Body of pancreas (tissue), 4 donors: ENCODE measurements around the gene RBBP9. TPM values are rescaled to one million over a fixed set of nuclear protein-coding genes. Genes with fewer than 3 reads are reported as not detected.

Source experiments
- ATAC-seq: fragments of 150-250 bp; one replicate; pipeline ENCODE4 v1.9.1; 2016
- DNase-seq, 4 donors: peaks; one replicate each; pipeline ENCODE4 v3.0.0-alpha.2; 2019
- H3K27ac ChIP-seq, 4 donors: fragments of 200-600 bp; sonication (generic); 1 replicate in 3 of 4; 2 replicates in 1 of 4; pipeline versions ENCODE4 v1.5.1 to v1.6.1; 2016 to 2019; ENCODE audit warnings: mild to moderate bottlenecking in 1 of 4, mixed read lengths in 1 of 4, moderate library complexity in 1 of 4
- H3K27me3 ChIP-seq, 2 donors: fragments of 200-600 bp; sonication (generic); one replicate each; pipeline ENCODE4 v1.6.0; 2016; ENCODE audit warnings: mild to moderate bottlenecking in 1 of 2
- H3K36me3 ChIP-seq, 2 donors: fragments of 200-600 bp; sonication (generic); replicated peaks in 1 of 2; 2 replicates each; pipeline ENCODE4 v1.5.1; 2016; ENCODE audit warnings: low read depth in 2 of 2; ENCODE audit not compliant: insufficient read depth in 1 of 2
- H3K4me1 ChIP-seq: fragments of 200-600 bp; sonication (generic); one replicate; pipeline ENCODE4 v1.6.0; 2016
- H3K4me3 ChIP-seq, 2 donors: fragments of 200-600 bp; sonication (generic); 1 replicate in 1 of 2; 2 replicates in 1 of 2; pipeline ENCODE4 v1.5.1; 2016 to 2019
- H3K9me3 ChIP-seq, 3 donors: fragments of 200-600 bp; sonication (generic); 1 replicate in 2 of 3; 2 replicates in 1 of 3; pipeline ENCODE4 v1.5.1; 2016
- CTCF ChIP-seq, 7 experiments: fragments of 450-650 bp in 4 of 7; fragments of 200-600 bp in 3 of 7; sonication (generic) in 3 of 7; IDR thresholded peaks; one replicate each; pipeline ENCODE4 v1.5.1; 2016 to 2019; ENCODE audit warnings: antibody characterized with exemption in 7 of 7
- POLR2A ChIP-seq, 3 donors: fragments of 450-650 bp; IDR thresholded peaks; one replicate each; pipeline ENCODE4 v1.6.1; 2016; ENCODE audit warnings: antibody characterized with exemption in 3 of 3, mild to moderate bottlenecking in 2 of 3
- WGBS, 2 donors: methylation state at CpG; one replicate each; pipeline ENCODE4 v1.1.5; 2017; 5-methylcytosine and 5-hydroxymethylcytosine counted together
- intact Hi-C: fragments of 100-400 bp; cut with DNase I; formaldehyde crosslinking; loops from one replicate; pipeline ENCODE4 v1.15.1; 2023
- microRNA counts, 2 donors: library from miRNA; unstranded; fragments of <30 nt; microRNA quantifications; one replicate each; lab custom pipeline; 2017
- microRNA-seq, 2 donors: library from miRNA; unstranded; fragments of <30 nt; microRNA quantifications; one replicate each; pipeline ENCODE4, GENCODE V29; 2016; ENCODE audit warnings: borderline number of aligned reads in 2 of 2, borderline replicate concordance in 2 of 2
- small RNA-seq: library from RNA; depleted of rRNA; stranded (forward); fragments of <200 nt; gene quantifications from one replicate; pipeline ENCODE3, GENCODE V24; 2016
- total RNA-seq, 2 donors: library from RNA; depleted of rRNA; stranded (reverse); fragments of >200 nt; gene quantifications; one replicate each; pipeline ENCODE4 v1.1.0, GENCODE V29; 2016

RBBP9 gene
- total RNA-seq, 2 donors from 2014 or later = 6.6 to 8.3 TPM

- ATAC-seq (no peak), DNase-seq (no peak)
- H3K9me3 ChIP-seq = peaks cover 0 to 4% (median 0%) of the 10 kb centered on the region in 3 donors
- no peaks in the 10 kb centered on the region for H3K36me3 ChIP-seq
- intact Hi-C loops = no loop called here
- H3K27me3 ChIP-seq = no peaks in the 10 kb centered on the region
- TF ChIP-seq CTCF (IDR thresholded peaks at IDR 0.05) = no peak
- TF ChIP-seq POLR2A (IDR thresholded peaks at IDR 0.05) = no peak
- no peak overlapping the region for H3K27ac ChIP-seq
- no peaks in the 10 kb centered on the region for H3K4me1 ChIP-seq
- H3K4me3 ChIP-seq = no peak overlapping the region
- WGBS, 2 donors = 76 to 86% methylated on average over 3 of the region's 3 CpGs
Measured at GRCh38 chr20:18456600-18456999, 40.4 kb downstream of the RBBP9 start.

GRCh38 chr20:18443886-18444285 is 53.1 kb downstream of the RBBP9 start:
- 63 to 65% methylated on average over 4 of the region's 4 CpGs for WGBS, 2 donors
- TF ChIP-seq CTCF (IDR thresholded peaks at IDR 0.05) = no peak
- no peak for TF ChIP-seq POLR2A (IDR thresholded peaks at IDR 0.05)

GRCh38 chr20:18440403-18440802 is 56.6 kb downstream of the RBBP9 start:
- TF ChIP-seq CTCF (IDR thresholded peaks at IDR 0.05) (no peak), POLR2A (IDR thresholded peaks at IDR 0.05) (no peak)
- no peak for DNase-seq
- no peaks in the 10 kb centered on the region for H3K27me3 ChIP-seq
- ATAC-seq = no peak
- H3K4me1 ChIP-seq = no peaks in the 10 kb centered on the region
- no peak overlapping the region for H3K27ac ChIP-seq
- intact Hi-C loops = no loop called here
- H3K36me3 ChIP-seq = no peaks in the 10 kb centered on the region
- WGBS, 2 donors = 29% methylated on average over 1 of the region's 1 CpG
- H3K9me3 ChIP-seq = no peaks in the 10 kb centered on the region
- no peak overlapping the region for H3K4me3 ChIP-seq

More at GRCh38 chr20:18443886-18444285, 53.1 kb downstream of the RBBP9 start:
- Histone ChIP-seq H3K4me3 (no peak overlapping the region), H3K27ac (no peak overlapping the region), H3K4me1 (no peaks in the 10 kb centered on the region), H3K9me3 (no peaks in the 10 kb centered on the region), H3K36me3 (no peaks in the 10 kb centered on the region), H3K27me3 (no peaks in the 10 kb centered on the region)
- intact Hi-C loops = no loop called here
- DNase-seq (no peak), ATAC-seq (no peak)

- no peak for DNase-seq
- WGBS, 2 donors = 74 to 81% methylated on average over 2 of the region's 2 CpGs
Measured at GRCh38 chr20:18436847-18437246, 60.2 kb downstream of the RBBP9 start.

More at GRCh38 chr20:18436847-18437246, 60.2 kb downstream of the RBBP9 start:
- H3K27ac ChIP-seq = no peak overlapping the region
- H3K4me3 ChIP-seq = no peak overlapping the region
- no peaks in the 10 kb centered on the region for H3K4me1 ChIP-seq
- H3K36me3 ChIP-seq = no peaks in the 10 kb centered on the region
- H3K27me3 ChIP-seq = no peaks in the 10 kb centered on the region
- ATAC-seq = no peak
- H3K9me3 ChIP-seq = no peaks in the 10 kb centered on the region
- intact Hi-C loops = no loop called here
- TF ChIP-seq CTCF (IDR thresholded peaks at IDR 0.05) = no peak
- no peak for TF ChIP-seq POLR2A (IDR thresholded peaks at IDR 0.05)

MicroRNA genes within 50 kb of the gene (microRNA counts, 767-probe panel; counts per million panel counts)
- microRNA hsa-miR-3192 (lab: Ali Mortazavi, UCI) = 0 to 736 counts per million in 2 donors

Small RNA genes lying within 50 kb of the gene (microRNA-seq; reads per million reads assigned to microRNA genes)
- 0 to 1.3 reads per million in 2 donors for gene MIR3192

Small RNA genes lying within 50 kb of the gene (small RNA-seq; reads per million reads assigned to genes)
- not detected for gene MIR3192

Other genes with a start within 250 kb of the RBBP9 start
- gene ZNF133, start 208.7 kb downstream of the RBBP9 start, total RNA-seq = 10 to 100 TPM; 10.9 to 22.7 TPM
- 1 to 10 TPM; 1.6 TPM for gene DZANK1, start 30.2 kb downstream of the RBBP9 start, total RNA-seq
- gene POLR3F, start 29.8 kb downstream of the RBBP9 start, total RNA-seq = 1 to 10 TPM; 2.6 to 4.9 TPM
- 10 to 100 TPM; 29.0 to 36.3 TPM for gene SEC23B, start 10.7 kb upstream of the RBBP9 start, total RNA-seq
- 10 to 100 TPM; 41.2 to 58.4 TPM for gene SMIM26, start 70.2 kb upstream of the RBBP9 start, total RNA-seq
- gene DTD1, start 90.8 kb upstream of the RBBP9 start, total RNA-seq = 10 to 100 TPM in 1 of 2 donors, 1 to 10 TPM in 1; 8.9 to 16.1 TPM